K562 (cell line): ENCODE results near the gene C17orf113. TPM values are rescaled to one million over a fixed set of nuclear protein-coding genes. Genes with fewer than 3 reads are reported as not detected.

Source experiments
- CTCFL ChIP-seq: IDR thresholded peaks from 2 replicates; pipeline ENCODE4 v1.6.1; 2011; ENCODE audit warnings: borderline replicate concordance, low read depth, mild to moderate bottlenecking, moderate library complexity, low read length; ENCODE audit not compliant: insufficient read depth, poor library complexity, severe bottlenecking
- EP400 ChIP-seq: fragments of 450-650 bp; IDR thresholded peaks from 2 replicates; pipeline ENCODE4 v1.6.1; 2017; ENCODE audit warnings: antibody characterized with exemption, mild to moderate bottlenecking, moderate library complexity
- ETV1 ChIP-seq: fragments of 450-650 bp; conservative IDR thresholded peaks from 2 replicates; pipeline ENCODE4 v1.6.1; 2016; ENCODE audit warnings: missing genetic modification characterization, control low read depth, low read depth, missing compliant biosample characterization
- KLF6 ChIP-seq: fragments of 250-450 bp; sonication (Bioruptor Pico); IDR thresholded peaks from 2 replicates; pipeline ENCODE4 v1.4.0; 2020; ENCODE audit warnings: mild to moderate bottlenecking, moderate library complexity, borderline replicate concordance
- MEF2D ChIP-seq: conservative IDR thresholded peaks from 2 replicates; pipeline ENCODE4 v1.6.1; 2016; ENCODE audit warnings: low read depth, missing genetic modification characterization, missing compliant biosample characterization
- SMARCC2 ChIP-seq: fragments of 450-650 bp; IDR thresholded peaks from 2 replicates; pipeline ENCODE4 v1.6.1; 2017; ENCODE audit warnings: antibody characterized with exemption, moderate library complexity, mild to moderate bottlenecking, low read depth
- SMC3 ChIP-seq: conservative IDR thresholded peaks from 2 replicates; pipeline ENCODE4 v1.6.1; 2011; ENCODE audit warnings: low read depth, low read length, improper control_type of control experiment; ENCODE audit not compliant: insufficient read depth
- SREBF2 ChIP-seq: sonication (generic); formaldehyde crosslinking; IDR thresholded peaks from 2 replicates; pipeline ENCODE4 v1.4.0; 2020; ENCODE audit warnings: mild to moderate bottlenecking, missing genetic modification reagents
- TEAD1 ChIP-seq, 2 experiments: fragments of 450-650 bp in 1 of 2; sonication (generic) in 1 of 2; formaldehyde crosslinking; IDR thresholded peaks; 2 replicates each; pipeline versions ENCODE4 v1.4.0 to v1.8.0; 2020 to 2022; ENCODE audit warnings: mild to moderate bottlenecking in 2 of 2, missing genetic modification reagents in 1 of 2
- TSHZ1 ChIP-seq: fragments of 250-450 bp; sonication (Bioruptor Pico); IDR thresholded peaks from 2 replicates; pipeline ENCODE4 v1.4.0; 2020; ENCODE audit warnings: mild to moderate bottlenecking, moderate library complexity
- ZNF780A ChIP-seq: fragments of 250-450 bp; sonication (Bioruptor Pico); IDR thresholded peaks from 2 replicates; pipeline ENCODE4 v1.5.0; 2021; ENCODE audit warnings: mild to moderate bottlenecking
- ZSCAN32 ChIP-seq: fragments of 450-650 bp; formaldehyde crosslinking; IDR thresholded peaks from 2 replicates; pipeline ENCODE4 v1.4.0; 2020; ENCODE audit warnings: mild to moderate bottlenecking, moderate library complexity
- polyA plus RNA-seq, 8 experiments: library from polyadenylated mRNA; depleted of rRNA in 4 of 8; stranded (reverse) in 5 of 8; unstranded in 3 of 8; fragments of >200 nt; fragmentation: Nextera tagmentation in 2 of 8; fragmentation: Illumina TruSeq in 1 of 8; extraction: Ambion mirVana in 2 of 8; extraction: Trizol in 1 of 8; gene quantifications; 2 replicates each; pipeline versions ENCODE4 v1.2.1 to v1.2.3, GENCODE V29; 2011 to 2014; ENCODE audit warnings: inconsistent platforms in 1 of 8, missing spikeins in 1 of 8
- total RNA-seq, 7 experiments: library from RNA; depleted of rRNA in 6 of 7; stranded (reverse); fragments of >200 nt in 6 of 7; fragmentation: Illumina TruSeq in 2 of 7; extraction: Trizol in 2 of 7; gene quantifications; 2 replicates each; pipeline versions ENCODE4 v1.2.1 to v1.2.3, GENCODE V29; 2011 to 2021; ENCODE audit warnings: low replicate concordance in 1 of 7
- TF ChIP-seq, protein P1 (sequence below): fragments of 450-650 bp; conservative IDR thresholded peaks from 2 replicates; pipeline ENCODE4 v1.6.1; 2016; ENCODE audit warnings: missing genetic modification characterization, low read depth, mild to moderate bottlenecking, control low read depth, missing compliant biosample characterization
- TF ChIP-seq, protein P2 (sequence below): fragments of 450-650 bp; IDR thresholded peaks from 2 replicates; pipeline ENCODE4 v1.6.1; 2017; ENCODE audit warnings: antibody characterized with exemption, mild to moderate bottlenecking

Gene C17orf113
- total and polyA plus RNA-seq, 9 of the 15 experiments (the other 6 are each of a cell fraction or from before 2014, with no cell fraction given) = 0.10 to 1.2 (median 0.31) TPM

- peak; percentile 5; the same call in 1 of the 2 replicates for TF ChIP-seq TSHZ1 (CRISPR knock-in tag)
- TF ChIP-seq, protein P1, sequence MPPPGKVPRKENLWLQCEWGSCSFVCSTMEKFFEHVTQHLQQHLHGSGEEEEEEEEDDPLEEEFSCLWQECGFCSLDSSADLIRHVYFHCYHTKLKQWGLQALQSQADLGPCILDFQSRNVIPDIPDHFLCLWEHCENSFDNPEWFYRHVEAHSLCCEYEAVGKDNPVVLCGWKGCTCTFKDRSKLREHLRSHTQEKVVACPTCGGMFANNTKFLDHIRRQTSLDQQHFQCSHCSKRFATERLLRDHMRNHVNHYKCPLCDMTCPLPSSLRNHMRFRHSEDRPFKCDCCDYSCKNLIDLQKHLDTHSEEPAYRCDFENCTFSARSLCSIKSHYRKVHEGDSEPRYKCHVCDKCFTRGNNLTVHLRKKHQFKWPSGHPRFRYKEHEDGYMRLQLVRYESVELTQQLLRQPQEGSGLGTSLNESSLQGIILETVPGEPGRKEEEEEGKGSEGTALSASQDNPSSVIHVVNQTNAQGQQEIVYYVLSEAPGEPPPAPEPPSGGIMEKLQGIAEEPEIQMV (tag) = 0 out of 2 replicates have a peak, but pooled peaks have one; percentile 3
- TF ChIP-seq, protein P2, sequence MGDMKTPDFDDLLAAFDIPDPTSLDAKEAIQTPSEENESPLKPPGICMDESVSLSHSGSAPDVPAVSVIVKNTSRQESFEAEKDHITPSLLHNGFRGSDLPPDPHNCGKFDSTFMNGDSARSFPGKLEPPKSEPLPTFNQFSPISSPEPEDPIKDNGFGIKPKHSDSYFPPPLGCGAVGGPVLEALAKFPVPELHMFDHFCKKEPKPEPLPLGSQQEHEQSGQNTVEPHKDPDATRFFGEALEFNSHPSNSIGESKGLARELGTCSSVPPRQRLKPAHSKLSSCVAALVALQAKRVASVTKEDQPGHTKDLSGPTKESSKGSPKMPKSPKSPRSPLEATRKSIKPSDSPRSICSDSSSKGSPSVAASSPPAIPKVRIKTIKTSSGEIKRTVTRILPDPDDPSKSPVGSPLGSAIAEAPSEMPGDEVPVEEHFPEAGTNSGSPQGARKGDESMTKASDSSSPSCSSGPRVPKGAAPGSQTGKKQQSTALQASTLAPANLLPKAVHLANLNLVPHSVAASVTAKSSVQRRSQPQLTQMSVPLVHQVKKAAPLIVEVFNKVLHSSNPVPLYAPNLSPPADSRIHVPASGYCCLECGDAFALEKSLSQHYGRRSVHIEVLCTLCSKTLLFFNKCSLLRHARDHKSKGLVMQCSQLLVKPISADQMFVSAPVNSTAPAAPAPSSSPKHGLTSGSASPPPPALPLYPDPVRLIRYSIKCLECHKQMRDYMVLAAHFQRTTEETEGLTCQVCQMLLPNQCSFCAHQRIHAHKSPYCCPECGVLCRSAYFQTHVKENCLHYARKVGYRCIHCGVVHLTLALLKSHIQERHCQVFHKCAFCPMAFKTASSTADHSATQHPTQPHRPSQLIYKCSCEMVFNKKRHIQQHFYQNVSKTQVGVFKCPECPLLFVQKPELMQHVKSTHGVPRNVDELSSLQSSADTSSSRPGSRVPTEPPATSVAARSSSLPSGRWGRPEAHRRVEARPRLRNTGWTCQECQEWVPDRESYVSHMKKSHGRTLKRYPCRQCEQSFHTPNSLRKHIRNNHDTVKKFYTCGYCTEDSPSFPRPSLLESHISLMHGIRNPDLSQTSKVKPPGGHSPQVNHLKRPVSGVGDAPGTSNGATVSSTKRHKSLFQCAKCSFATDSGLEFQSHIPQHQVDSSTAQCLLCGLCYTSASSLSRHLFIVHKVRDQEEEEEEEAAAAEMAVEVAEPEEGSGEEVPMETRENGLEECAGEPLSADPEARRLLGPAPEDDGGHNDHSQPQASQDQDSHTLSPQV = peak; percentile 93
- no peak for TF ChIP-seq SREBF2 (CRISPR knock-in tag)
- peak; percentile 83 for TF ChIP-seq ETV1 (tag)
- TF ChIP-seq SMC3 = no peak
- no peak for TF ChIP-seq CTCFL
- 0 out of 2 replicates have a peak, but pooled peaks have one; percentile 56 for TF ChIP-seq MEF2D (tag)
- TF ChIP-seq TEAD1 (CRISPR knock-in tag; IDR thresholded peaks at IDR 0.05) = peak in 1 of 2 experiments; percentile 62; a peak in 1 of 4 replicates
- peak; percentile 70; the same call in 1 of the 2 replicates for TF ChIP-seq KLF6 (CRISPR knock-in tag)
- TF ChIP-seq ZNF780A = 0 out of 2 replicates have a peak, but pooled peaks have one; percentile 58
- TF ChIP-seq EP400 = peak; percentile 85
- no peak for TF ChIP-seq SMARCC2
- TF ChIP-seq ZSCAN32 (CRISPR knock-in tag) = peak; percentile 93
Observed at GRCh38 chr17:42023524-42024349, 26.7 kb downstream of the C17orf113 start (continued).
